HG02981 (cell line): ENCODE results near the gene RAP1GAP2.
"Not testable (repeated sequence)": the region's sequence is repeated elsewhere in the genome, so short reads cannot be mapped to it uniquely, and the experiment has no call there.

Source experiments
- ATAC-seq: cut with Tn5 transposase; IDR thresholded peaks from one replicate; pipeline ENCODE4 v1.9.1; 2021; ENCODE audit warnings: mild to moderate bottlenecking, moderate library complexity; ENCODE audit not compliant: unreplicated experiment

Gene RAP1GAP2

GRCh38 chr17:2814049-2814448 lies 17.8 kb downstream of the RAP1GAP2 start:
- no peak for ATAC-seq

- ATAC-seq, result no peak
Measured at GRCh38 chr17:2814481-2815341, 18.5 kb downstream of the RAP1GAP2 start.

- ATAC-seq, result no peak
Measured at GRCh38 chr17:2815781-2816185, 19.5 kb downstream of the RAP1GAP2 start.

GRCh38 chr17:2816688-2817087 lies 20.4 kb downstream of the RAP1GAP2 start:
- no peak for ATAC-seq

DNA sequence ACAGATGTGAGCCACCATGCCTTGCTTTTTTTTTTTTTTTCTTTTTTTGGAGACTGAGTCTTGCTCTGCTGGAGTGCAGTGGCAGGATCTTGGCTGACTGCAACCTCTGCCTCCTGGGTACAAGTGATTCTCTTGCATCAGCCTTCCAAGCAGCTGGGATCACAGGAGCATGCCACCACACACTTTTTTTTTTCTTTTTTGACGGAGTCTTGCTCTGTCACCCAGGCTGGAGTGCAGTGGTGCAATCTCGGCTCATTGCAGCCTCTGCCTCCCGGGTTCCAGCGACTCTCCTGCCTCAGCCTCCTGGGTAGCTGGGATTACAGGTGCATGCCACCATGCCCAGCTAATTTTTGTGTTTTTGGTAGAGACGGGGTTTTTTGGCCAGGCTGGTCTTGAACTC lies 23.1 kb downstream of the RAP1GAP2 start:
- not testable (repeated sequence) for ATAC-seq

- no peak for ATAC-seq
Measured at GRCh38 chr17:2819921-2820501, 23.8 kb downstream of the RAP1GAP2 start.

DNA sequence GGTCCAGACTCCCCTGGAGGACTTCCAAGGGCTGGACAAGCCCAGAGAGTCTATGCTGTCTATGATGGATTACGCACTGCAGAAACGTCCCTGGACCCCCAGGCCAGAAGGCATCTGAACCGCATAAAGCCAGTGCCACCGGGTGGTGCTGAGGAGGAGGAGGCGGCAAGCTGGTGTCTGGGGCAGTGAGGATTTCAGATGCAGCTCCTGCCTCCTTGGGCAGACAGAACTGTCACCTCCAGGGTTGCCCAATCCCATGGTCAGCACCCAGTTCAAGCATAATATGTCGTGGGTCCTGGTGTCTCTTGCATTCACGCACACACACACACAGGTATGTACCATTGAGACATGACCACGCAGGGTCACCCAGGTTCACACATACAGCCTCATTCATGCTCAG lies 25.6 kb downstream of the RAP1GAP2 start:
- no peak for ATAC-seq

GRCh38 chr17:2822358-2822757 lies 26.1 kb downstream of the RAP1GAP2 start:
- ATAC-seq, result no peak

GRCh38 chr17:2825253-2825970 lies 29.2 kb downstream of the RAP1GAP2 start:
- no peak for ATAC-seq

GRCh38 chr17:2828397-2829038 lies 32.3 kb downstream of the RAP1GAP2 start:
- ATAC-seq, result peak; percentile 56

DNA sequence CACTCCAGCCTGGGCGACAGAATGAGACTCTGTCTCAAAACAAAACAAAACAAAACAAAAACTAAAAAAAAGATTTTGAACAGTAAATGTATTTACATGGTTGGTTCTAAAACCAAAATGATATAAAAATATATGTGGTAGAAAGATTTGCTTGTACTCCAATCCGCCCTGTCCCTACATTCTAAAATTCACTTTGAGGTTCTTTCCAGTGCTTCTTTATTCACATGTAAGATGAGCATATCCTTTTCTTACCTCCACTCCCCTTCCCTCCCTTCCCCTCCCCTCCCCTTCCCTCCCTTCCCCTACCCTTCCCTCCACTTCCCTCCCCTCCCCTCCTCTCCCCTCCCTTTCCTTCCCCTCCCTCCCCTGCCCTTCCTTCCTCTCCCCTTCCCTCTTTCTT lies 34.4 kb downstream of the RAP1GAP2 start:
- ATAC-seq, result no peak

GRCh38 chr17:2835780-2836179 lies 39.5 kb downstream of the RAP1GAP2 start:
- ATAC-seq, result no peak

- no peak for ATAC-seq
Measured at GRCh38 chr17:2837147-2837561, 40.9 kb downstream of the RAP1GAP2 start.

GRCh38 chr17:2841606-2842005 lies 45.4 kb downstream of the RAP1GAP2 start:
- ATAC-seq, result no peak

DNA sequence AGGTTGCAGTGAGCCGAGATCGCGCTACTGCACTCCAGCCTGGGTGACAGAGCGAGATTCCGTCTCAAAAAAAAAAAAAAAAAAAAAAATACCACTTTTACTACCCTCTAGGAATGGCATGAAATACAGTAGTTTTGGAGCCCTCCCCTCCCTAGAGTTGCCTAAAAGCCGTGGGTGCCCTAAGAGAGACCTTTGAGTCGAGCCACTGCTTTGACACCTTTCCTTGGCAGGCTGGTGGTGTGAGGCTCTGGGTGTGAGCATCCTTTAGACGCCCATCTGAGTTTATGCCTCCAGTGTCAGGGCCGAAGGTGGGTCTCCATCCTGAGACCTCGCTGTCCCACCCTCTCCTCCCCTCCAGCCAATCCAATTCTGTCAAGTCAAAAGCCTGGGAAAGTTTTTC lies 46.2 kb downstream of the RAP1GAP2 start:
- no peak for ATAC-seq

- ATAC-seq, result no peak
Measured at GRCh38 chr17:2844416-2844815, 48.2 kb downstream of the RAP1GAP2 start.

GRCh38 chr17:2847381-2848333 lies 51.4 kb downstream of the RAP1GAP2 start:
- ATAC-seq, result no peak

- no peak for ATAC-seq
Measured at GRCh38 chr17:2849327-2849670, 53.1 kb downstream of the RAP1GAP2 start.

DNA sequence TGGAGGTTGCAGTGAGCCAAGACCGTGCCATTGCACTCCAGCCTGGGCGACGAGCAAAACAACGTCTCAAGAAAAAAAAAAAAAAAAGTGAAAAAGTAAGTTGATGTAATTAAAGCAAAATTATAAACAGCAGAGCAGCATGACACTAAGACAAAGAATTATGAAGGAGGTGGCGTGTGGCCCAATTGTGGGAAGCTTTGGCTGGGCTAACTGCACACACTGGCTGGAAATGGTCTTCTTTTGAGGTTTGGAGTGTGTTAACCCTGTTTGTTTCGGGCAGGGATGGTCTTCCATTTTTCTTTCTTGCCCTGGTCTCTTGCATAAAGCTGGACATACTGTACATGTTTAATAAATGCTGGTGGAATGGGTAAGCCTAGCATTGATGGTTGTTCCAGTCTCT lies 54.8 kb downstream of the RAP1GAP2 start:
- no peak for ATAC-seq

DNA sequence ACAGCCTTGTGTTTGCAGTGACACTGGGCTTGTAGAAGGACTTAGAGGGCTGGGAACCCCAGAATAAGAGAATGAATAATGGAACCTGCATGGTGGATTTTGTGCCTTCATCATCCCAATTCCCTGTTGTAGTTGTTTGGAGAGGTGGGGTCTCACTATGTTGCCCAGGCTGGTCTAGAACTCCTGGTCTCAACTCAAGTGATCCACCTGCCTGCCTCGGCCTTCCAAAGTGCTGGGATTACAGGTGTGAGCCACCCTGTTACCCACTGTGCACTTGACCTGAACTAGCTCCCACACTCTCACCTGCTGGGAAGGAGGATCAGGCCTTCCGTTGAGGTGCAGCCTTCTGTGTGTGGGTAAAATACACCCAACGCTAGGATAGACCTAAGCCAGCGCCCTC lies 55.4 kb downstream of the RAP1GAP2 start:
- no peak for ATAC-seq
